Measurements from ENCODE around the gene TLL2. TPM values are rescaled to one million over a fixed set of nuclear protein-coding genes. Genes with fewer than 3 reads are reported as not detected.
"Not testable (repeated sequence)": the region's sequence is repeated elsewhere in the genome, so short reads cannot be mapped to it uniquely, and the experiment has no call there.

The TLL2 gene
- polyA plus RNA-seq (2012; ENCODE audit: missing spikeins), result 0.49 TPM

DNA sequence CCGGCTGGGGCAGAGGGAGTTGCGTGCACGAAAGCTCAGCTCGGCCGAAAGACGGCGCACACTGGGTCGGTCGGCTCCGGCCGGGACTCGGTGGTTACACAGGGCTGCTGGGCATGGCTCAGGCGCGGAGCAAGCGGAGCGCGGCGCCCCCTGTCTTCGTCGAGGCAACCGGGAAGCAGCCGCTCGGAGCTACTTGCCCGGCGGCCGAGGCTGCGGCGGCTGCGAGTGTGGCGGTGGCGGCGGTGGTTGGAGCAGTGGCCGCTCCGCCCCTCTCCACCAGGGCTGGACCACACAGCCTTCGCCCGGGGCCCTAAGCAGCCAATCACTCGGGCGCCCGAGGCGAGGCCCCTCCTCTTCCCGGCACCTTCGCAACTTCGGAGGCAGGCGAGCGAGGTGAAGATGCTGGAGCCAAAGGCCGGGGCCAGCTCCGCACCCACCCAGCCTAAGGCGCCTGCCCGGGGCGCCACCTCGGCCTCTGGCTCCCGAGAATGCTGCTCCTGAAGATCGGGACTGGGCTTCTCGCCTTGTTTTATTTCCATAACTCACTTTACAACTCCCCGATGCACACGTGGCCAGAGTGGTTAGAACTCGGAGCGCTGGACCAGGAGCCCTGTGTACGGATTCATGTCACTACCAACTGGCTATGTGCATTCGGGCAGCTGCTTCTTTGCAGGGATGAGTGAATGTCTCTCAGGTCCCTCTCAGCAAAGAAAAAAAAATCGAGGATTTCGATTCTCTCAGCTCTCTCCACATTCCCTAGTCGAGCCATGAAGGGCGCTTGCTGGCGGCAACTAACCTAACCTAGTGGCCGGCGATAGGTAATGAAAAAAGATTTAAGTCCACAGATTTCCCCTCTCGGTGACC, at the start of gene TLL2:
Gene TLL2, minus strand, starts transcription at position 229 of the 864 bp plus-strand sequence. CDS start 241 bp downstream, outside the sequence.
- DNase-seq (ENCODE audit: insufficient read length), result peak; percentile 77
- TF ChIP-seq TAF1 (IDR thresholded peaks at IDR 0.05; ENCODE audit: borderline replicate concordance, low read depth, low read length), result no peak
- TF ChIP-seq POLR2AphosphoS5 (IDR thresholded peaks at IDR 0.05; ENCODE audit: low read depth, low read length), result no peak
- no peak for TF ChIP-seq POLR2A (IDR thresholded peaks at IDR 0.05; ENCODE audit: low read depth, low read length)
- FAIRE-seq, result peak; percentile 90

DNA sequence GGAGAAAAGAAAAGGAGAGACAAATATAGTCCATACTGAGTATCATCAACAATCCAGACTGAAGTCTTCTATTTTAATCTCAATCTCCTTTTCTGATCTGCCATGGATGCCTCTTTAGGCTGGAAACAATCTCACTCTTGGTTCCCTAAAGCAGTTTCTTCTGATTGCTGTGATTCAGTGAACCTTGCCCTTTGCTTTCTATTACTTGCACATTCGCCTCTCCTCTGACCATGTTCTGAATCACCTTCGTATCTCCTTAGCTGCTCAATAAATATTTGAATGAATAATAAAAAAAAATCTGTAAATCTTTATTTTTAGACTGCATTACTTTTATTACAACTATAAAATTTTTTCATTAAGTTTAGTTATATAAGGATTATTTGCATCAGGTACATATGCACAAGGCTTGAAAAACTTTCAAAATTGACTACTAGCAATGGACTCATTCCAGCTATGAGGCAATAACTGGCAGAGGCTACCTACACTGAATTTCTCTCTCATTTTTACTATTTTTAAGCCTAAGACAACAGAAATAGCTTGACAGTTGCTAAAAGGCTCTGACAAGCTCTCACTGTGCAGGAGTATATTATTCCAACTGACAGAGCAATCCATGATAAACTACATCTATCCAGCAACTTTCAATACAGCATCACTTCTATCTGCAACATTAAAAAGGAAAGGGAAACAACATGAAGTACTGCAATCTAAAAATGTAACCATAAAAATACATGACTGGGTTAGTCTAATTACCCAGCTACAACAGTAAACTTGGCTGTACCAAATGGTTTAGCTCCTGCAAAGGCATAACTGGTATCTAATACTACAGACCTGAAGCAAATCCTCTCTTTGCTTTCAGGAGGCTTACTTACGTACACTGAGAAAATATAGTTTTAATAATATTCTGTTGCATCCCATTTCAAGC, 47.5 kb upstream of the TLL2 start:
- DNase-seq (ENCODE audit: insufficient read length) (no peak), FAIRE-seq (no peak)
- no peak for TF ChIP-seq POLR2AphosphoS5 (IDR thresholded peaks at IDR 0.05; ENCODE audit: low read depth, low read length)

DNA sequence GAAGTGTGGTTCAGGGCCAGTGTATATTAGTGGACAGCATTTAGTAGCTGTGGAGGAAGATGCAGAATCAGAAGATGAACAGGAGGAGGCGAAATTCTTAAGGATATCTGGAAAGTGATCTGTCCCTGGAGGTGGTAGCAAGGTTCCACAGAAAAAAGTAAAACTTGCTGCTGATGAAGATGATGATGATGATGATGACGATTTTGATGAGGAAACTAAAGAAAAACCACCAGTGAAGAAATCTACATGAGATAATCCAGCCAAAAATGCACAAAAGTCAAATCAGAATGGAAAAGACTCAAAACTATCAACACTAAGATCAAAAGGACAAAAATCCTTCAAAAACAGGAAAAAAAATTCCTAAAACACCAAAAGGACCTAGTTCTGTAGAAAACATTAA, 46.8 kb upstream of the TLL2 start:
- DNase-seq (ENCODE audit: insufficient read length) (no peak), FAIRE-seq (no peak)
- TF ChIP-seq TAF1 (IDR thresholded peaks at IDR 0.05; ENCODE audit: borderline replicate concordance, low read depth, low read length) (no peak), POLR2AphosphoS5 (IDR thresholded peaks at IDR 0.05; ENCODE audit: low read depth, low read length) (no peak), POLR2A (IDR thresholded peaks at IDR 0.05; ENCODE audit: low read depth, low read length) (no peak)

DNA sequence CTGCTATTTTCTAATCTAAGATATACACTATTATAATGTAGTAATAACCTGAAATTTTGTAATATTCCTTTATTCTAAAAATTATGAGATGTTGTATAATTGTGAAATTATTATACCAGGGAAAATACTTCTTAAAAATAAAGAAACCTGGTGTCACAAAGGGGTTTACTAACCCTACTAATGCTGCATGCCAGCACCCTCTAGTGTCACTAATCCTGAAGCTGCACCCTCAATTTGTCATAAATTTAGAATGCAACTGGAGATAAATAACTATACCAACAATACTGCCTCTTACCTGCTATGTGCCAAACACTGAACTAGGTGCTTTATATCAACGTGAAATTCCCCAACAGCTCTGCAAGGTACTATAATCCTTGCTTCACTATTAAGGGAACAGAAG, 42.3 kb upstream of the TLL2 start:
- no peak for DNase-seq (ENCODE audit: insufficient read length)
- FAIRE-seq, result peak; percentile 73
- TF ChIP-seq TAF1 (IDR thresholded peaks at IDR 0.05; ENCODE audit: borderline replicate concordance, low read depth, low read length) (no peak), POLR2A (IDR thresholded peaks at IDR 0.05; ENCODE audit: low read depth, low read length) (no peak), POLR2AphosphoS5 (IDR thresholded peaks at IDR 0.05; ENCODE audit: low read depth, low read length) (no peak)

DNA sequence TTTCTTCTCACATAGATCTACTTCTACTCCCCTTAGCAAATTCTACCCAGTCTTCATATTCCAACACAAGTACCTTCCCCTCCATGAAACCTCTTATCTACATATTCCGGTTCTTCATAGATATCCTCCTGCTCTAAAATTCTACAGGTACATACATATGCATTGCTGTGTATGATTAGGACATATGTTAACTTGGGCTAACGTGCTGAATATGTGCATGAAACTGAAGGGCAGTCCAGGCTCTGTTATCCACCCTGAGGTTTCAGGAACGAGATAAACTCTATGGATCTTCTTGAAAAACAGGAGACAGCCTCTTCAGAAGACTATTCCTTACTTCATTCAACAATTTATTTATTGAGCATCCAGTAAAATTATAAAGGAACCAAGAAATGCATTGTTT, 41.6 kb upstream of the TLL2 start:
- no peak for FAIRE-seq
- TF ChIP-seq POLR2AphosphoS5 (IDR thresholded peaks at IDR 0.05; ENCODE audit: low read depth, low read length) (no peak), TAF1 (IDR thresholded peaks at IDR 0.05; ENCODE audit: borderline replicate concordance, low read depth, low read length) (no peak), POLR2A (IDR thresholded peaks at IDR 0.05; ENCODE audit: low read depth, low read length) (no peak)
- DNase-seq (ENCODE audit: insufficient read length), result no peak

DNA sequence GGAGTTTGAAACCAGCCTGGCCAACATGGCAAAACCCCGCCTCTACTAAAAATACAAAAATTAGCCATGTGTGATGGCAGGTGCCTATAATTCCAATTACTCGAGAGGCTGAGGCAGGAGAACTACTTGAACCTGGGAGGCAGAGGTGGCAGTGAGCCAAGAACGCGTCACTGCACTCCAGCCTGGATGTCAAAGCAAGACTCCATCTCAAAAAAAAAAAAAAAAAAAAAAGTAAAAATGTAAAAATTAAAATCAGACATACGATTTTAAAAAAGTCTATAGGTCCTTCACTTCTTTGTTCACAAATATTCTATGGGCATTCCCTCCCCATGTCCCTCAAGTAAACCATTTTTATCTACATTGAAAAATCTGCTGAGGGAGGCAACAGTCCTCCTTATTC, 34.9 kb upstream of the TLL2 start:
- TF ChIP-seq POLR2A (IDR thresholded peaks at IDR 0.05; ENCODE audit: low read depth, low read length) (no peak), TAF1 (IDR thresholded peaks at IDR 0.05; ENCODE audit: borderline replicate concordance, low read depth, low read length) (no peak), POLR2AphosphoS5 (IDR thresholded peaks at IDR 0.05; ENCODE audit: low read depth, low read length) (no peak)
- DNase-seq (ENCODE audit: insufficient read length) (no peak), FAIRE-seq (no peak)

DNA sequence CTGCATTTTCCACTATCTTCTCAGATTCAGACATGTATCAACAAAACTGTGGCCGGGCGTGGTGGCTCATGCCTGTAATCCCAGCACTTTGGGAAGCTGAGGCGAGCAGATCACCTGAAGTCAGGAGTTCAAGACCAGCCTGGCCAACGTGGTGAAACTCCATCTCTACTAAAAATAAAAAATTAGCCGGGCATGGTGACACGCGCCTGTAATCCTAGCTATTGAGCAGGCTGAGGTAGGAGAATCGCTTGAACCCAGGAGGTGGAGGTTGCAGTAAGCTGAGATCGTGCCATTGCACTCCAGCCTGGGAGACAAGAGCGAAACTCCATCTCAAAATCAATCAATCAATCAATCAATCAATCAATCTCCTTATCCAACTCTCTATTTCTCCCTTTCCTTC, 31.8 kb upstream of the TLL2 start:
- not testable (repeated sequence) for FAIRE-seq; DNase-seq (ENCODE audit: insufficient read length)

DNA sequence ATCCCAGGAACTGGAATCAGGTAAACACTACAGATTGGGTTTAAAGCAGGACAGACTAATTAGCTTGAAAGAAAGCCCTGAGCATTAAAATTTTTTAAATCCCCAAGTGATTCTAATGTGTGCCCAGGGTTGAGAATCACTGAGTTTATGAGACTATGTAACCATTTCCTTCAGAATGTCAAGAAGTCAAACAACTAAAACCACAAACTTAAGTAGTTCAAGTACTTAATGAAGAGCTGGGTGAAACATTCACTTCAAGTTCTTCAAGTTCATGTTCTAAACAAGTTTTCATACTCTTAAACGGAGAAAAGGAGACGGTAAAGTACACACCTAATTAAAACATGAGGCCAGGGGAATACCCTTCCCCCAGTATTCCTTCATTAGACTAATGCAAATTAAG, 28.2 kb upstream of the TLL2 start:
- TF ChIP-seq POLR2AphosphoS5 (IDR thresholded peaks at IDR 0.05; ENCODE audit: low read depth, low read length), result no peak
- no peak for TF ChIP-seq TAF1 (IDR thresholded peaks at IDR 0.05; ENCODE audit: borderline replicate concordance, low read depth, low read length)
- no peak for TF ChIP-seq POLR2A (IDR thresholded peaks at IDR 0.05; ENCODE audit: low read depth, low read length)
- DNase-seq (ENCODE audit: insufficient read length) (no peak), FAIRE-seq (no peak)

DNA sequence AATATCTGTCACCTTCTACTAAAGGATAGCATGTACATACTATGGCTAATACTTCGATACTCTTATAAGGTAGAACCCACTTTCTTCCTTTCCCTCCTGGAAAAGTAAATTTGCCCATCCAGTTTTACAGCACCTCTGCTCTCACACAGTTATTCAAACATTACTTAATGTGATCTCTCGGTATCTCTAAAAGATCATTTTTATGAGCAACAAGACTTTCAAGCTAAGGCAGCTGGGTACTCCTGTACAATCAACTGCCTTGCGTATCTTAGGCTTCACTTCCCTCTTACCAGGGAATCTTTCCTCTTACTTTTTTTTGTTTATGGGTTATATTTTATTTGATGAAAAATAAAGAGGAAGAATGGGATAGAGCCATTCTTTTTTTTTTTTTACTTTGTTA, 26.5 kb upstream of the TLL2 start:
- TF ChIP-seq POLR2AphosphoS5 (IDR thresholded peaks at IDR 0.05; ENCODE audit: low read depth, low read length) (no peak), POLR2A (IDR thresholded peaks at IDR 0.05; ENCODE audit: low read depth, low read length) (no peak), TAF1 (IDR thresholded peaks at IDR 0.05; ENCODE audit: borderline replicate concordance, low read depth, low read length) (no peak)
- no peak for DNase-seq (ENCODE audit: insufficient read length)
- no peak for FAIRE-seq

DNA sequence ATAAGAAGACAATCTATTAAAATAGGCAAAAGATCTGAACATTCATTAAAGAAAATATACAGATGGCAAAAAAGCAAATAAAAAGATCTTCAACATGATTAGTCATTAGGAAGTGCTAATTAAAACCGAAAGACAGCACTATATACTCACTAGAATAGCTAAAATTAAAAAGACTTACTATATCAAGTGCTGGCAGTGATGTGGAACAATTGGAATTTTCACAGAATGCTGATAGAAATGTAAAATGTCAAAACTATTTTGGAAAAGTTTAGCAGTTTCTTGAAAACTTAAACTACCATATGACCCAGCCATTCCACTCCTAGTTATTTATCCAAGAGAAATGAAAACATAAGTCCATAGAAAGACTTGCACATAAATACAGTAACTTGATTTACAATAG, 25.0 kb upstream of the TLL2 start:
- no peak for FAIRE-seq
- no peak for TF ChIP-seq TAF1 (IDR thresholded peaks at IDR 0.05; ENCODE audit: borderline replicate concordance, low read depth, low read length)
- TF ChIP-seq POLR2A (IDR thresholded peaks at IDR 0.05; ENCODE audit: low read depth, low read length), result no peak
- no peak for TF ChIP-seq POLR2AphosphoS5 (IDR thresholded peaks at IDR 0.05; ENCODE audit: low read depth, low read length)

DNA sequence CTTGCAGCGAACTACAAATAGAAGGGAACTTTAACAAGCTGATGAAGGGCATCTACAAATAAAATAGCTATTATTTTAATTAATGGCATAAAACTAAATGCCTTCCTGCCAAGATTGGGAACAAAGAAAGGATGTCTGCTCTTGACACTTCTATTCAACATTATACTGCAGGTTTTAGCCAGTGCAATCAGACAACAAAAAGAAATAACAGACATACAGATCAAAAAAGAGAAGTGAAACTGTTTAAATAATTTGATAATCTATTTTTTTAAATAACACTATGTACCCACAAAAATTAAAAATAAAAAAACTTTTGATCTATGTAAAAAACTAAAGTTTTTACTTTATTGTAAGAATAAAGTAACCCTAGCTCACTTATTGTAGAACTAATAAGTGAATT, 22.4 kb upstream of the TLL2 start:
- DNase-seq (ENCODE audit: insufficient read length) (no peak), FAIRE-seq (no peak)

More for the DNA sequence above, 25.0 kb upstream of the TLL2 start:
- DNase-seq (ENCODE audit: insufficient read length), result no peak

DNA sequence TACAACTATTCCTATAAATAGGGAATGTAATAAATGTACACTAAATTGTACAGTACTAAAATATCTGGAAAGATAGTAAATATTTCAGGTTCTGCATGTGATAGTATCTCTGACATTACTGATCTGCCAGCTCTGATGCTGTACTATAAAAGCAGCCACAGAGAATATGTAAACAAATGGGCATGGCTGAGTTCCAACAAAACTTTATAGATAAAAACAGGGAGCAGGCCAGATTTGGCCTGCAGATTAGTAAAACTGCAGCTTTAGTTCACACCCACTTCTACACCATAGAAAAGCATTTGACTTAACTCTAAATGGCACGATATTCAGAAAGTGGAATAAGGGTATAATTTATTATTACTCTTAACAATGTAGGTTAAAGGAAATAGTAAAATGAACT, 18.8 kb upstream of the TLL2 start:
- FAIRE-seq (no peak), DNase-seq (ENCODE audit: insufficient read length) (no peak)
- TF ChIP-seq POLR2AphosphoS5 (IDR thresholded peaks at IDR 0.05; ENCODE audit: low read depth, low read length), result no peak
- no peak for TF ChIP-seq POLR2A (IDR thresholded peaks at IDR 0.05; ENCODE audit: low read depth, low read length)
- TF ChIP-seq TAF1 (IDR thresholded peaks at IDR 0.05; ENCODE audit: borderline replicate concordance, low read depth, low read length), result no peak

More for the DNA sequence above, 22.4 kb upstream of the TLL2 start:
- TF ChIP-seq TAF1 (IDR thresholded peaks at IDR 0.05; ENCODE audit: borderline replicate concordance, low read depth, low read length), result no peak
- no peak for TF ChIP-seq POLR2A (IDR thresholded peaks at IDR 0.05; ENCODE audit: low read depth, low read length)
- TF ChIP-seq POLR2AphosphoS5 (IDR thresholded peaks at IDR 0.05; ENCODE audit: low read depth, low read length), result no peak

Measured in GM12892 (cell line).